OCI-LY1 (cell line): Measurements from ENCODE around the gene LCN12.

Experiments
- H2AFZ ChIP-seq: fragments of 200-600 bp; sonication (generic), shearing (Covaris generic); 2 replicates; pipeline ENCODE4 v1.6.0; 2014; ENCODE audit warnings: antibody characterized with exemption, mild to moderate bottlenecking, low read length
- H3F3A ChIP-seq: fragments of 200-600 bp; sonication (generic), shearing (Covaris generic); 2 replicates; pipeline ENCODE4 v1.6.0; 2014; ENCODE audit warnings: mild to moderate bottlenecking, antibody characterized with exemption, low read length, moderate library complexity; ENCODE audit not compliant: insufficient read depth
- H3K27ac ChIP-seq: fragments of 200-600 bp; sonication (generic); 2 replicates; pipeline ENCODE4 v1.5.1; 2014; ENCODE audit warnings: low read length, mixed run types, mild to moderate bottlenecking, low read depth; ENCODE audit not compliant: poor library complexity, severe bottlenecking
- H3K27me3 ChIP-seq: fragments of 200-600 bp; sonication (generic); 2 replicates; pipeline ENCODE4 v1.6.0; 2014; ENCODE audit warnings: antibody characterized with exemption, mild to moderate bottlenecking, low read length, moderate library complexity; ENCODE audit not compliant: insufficient read depth
- H3K36me3 ChIP-seq: fragments of 200-600 bp; sonication (generic); 2 replicates; pipeline ENCODE4 v1.6.1; 2014; ENCODE audit warnings: mild to moderate bottlenecking, antibody characterized with exemption, low read length, moderate library complexity, mixed read lengths; ENCODE audit not compliant: insufficient read depth
- H3K4me1 ChIP-seq: fragments of 200-600 bp; sonication (generic); 2 replicates; pipeline ENCODE4 v1.5.1; 2014; ENCODE audit warnings: mild to moderate bottlenecking, low read length, moderate library complexity; ENCODE audit not compliant: insufficient read depth, severe bottlenecking
- H3K4me2 ChIP-seq: fragments of 200-600 bp; sonication (generic), shearing (Covaris generic); 2 replicates; pipeline ENCODE4 v1.6.1; 2014; ENCODE audit warnings: low read length
- H3K4me3 ChIP-seq: fragments of 200-600 bp; sonication (generic); 2 replicates; pipeline ENCODE4 v1.5.1; 2014; ENCODE audit warnings: low read length, low read depth, mild to moderate bottlenecking, mixed read lengths; ENCODE audit not compliant: poor library complexity, severe bottlenecking
- H3K79me2 ChIP-seq: fragments of 200-600 bp; shearing (Covaris generic); 2 replicates; pipeline ENCODE4 v1.6.1; 2016; ENCODE audit warnings: mixed run types, low read length, mixed read lengths; ENCODE audit not compliant: insufficient read depth
- H3K9ac ChIP-seq: fragments of 200-600 bp; sonication (generic), shearing (Covaris generic); 2 replicates; pipeline ENCODE4 v1.6.1; 2014; ENCODE audit warnings: mild to moderate bottlenecking, low read length, mixed read lengths
- H3K9me2 ChIP-seq: fragments of 200-600 bp; sonication (generic), shearing (Covaris generic); 2 replicates; pipeline ENCODE4 v1.6.1; 2014; ENCODE audit warnings: low read depth, mild to moderate bottlenecking, low read length, mixed read lengths
- H3K9me3 ChIP-seq: fragments of 200-600 bp; shearing (Covaris generic); 2 replicates; pipeline ENCODE4 v1.6.1; 2014; ENCODE audit warnings: low read length, mixed read lengths
- H4K20me1 ChIP-seq: fragments of 200-600 bp; sonication (generic), shearing (Covaris generic); 2 replicates; pipeline ENCODE4 v1.6.0; 2016; ENCODE audit warnings: mild to moderate bottlenecking, low read length; ENCODE audit not compliant: insufficient read depth
- EZH2 ChIP-seq: fragments of 200-600 bp; sonication (generic), shearing (Covaris generic); IDR thresholded peaks from 2 replicates; pipeline ENCODE4 v1.8.0; 2017; ENCODE audit warnings: borderline replicate concordance, mixed run types, mild to moderate bottlenecking, antibody characterized with exemption, low read length, moderate library complexity, mixed read lengths
- TF ChIP-seq, protein P1 (sequence below): fragments of 200-600 bp; sonication (generic), shearing (Covaris generic); IDR thresholded peaks from 2 replicates; pipeline ENCODE4 v1.5.1; 2017; ENCODE audit warnings: mild to moderate bottlenecking, antibody characterized with exemption, low read length, moderate library complexity, mixed read lengths

The LCN12 gene

DNA sequence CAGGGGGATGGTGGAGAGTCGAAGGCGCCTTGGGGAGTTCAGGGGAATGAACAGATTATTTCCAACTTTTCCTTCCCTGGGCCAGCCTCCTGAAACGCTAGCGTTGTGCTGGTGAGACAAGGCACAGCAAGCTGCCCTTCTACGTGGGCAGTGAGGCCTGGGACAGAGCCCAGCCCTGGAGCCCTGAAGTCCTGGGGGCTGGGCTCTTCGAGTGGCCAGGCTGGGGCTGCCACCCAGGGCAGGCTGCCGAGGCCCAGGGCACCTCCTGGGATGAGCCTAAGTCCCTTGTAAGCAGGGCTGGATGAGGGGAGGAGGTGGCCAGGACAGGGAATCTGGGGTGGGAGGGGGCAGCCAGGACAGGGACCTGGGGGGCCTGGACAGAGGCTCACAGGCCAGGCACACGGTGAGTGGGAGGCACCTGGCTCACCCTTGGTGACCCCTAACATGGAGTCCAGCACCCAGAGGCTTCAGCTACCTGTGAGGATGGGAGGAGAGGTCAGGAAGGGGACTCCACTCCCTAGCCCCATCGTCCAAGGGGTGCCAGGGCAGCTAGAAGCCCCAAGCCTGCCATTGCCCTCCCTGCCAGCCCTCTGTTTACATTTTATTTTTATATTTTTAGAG lies 1.3 kb upstream of the LCN12 start:
- Histone ChIP-seq H3K4me1 (peaks cover 12% of the 10 kb centered on the region), H2AFZ (no peak overlapping the region), H4K20me1 (no peaks in the 10 kb centered on the region), H3K36me3 (no peaks in the 10 kb centered on the region), H3K4me2 (peak overlapping the region; percentile 80), H3K79me2 (no peaks in the 10 kb centered on the region), H3F3A (no peaks in the 10 kb centered on the region), H3K27me3 (peaks cover 8% of the 10 kb centered on the region; the same call in 1 of the 2 replicates), H3K9me3 (no peaks in the 10 kb centered on the region), H3K27ac (no peak overlapping the region), H3K9ac (peak overlapping the region; percentile 76), H3K9me2 (no peaks in the 10 kb centered on the region), H3K4me3 (peak overlapping the region; percentile 57)
- TF ChIP-seq EZH2, result no peak
- TF ChIP-seq, protein P1, sequence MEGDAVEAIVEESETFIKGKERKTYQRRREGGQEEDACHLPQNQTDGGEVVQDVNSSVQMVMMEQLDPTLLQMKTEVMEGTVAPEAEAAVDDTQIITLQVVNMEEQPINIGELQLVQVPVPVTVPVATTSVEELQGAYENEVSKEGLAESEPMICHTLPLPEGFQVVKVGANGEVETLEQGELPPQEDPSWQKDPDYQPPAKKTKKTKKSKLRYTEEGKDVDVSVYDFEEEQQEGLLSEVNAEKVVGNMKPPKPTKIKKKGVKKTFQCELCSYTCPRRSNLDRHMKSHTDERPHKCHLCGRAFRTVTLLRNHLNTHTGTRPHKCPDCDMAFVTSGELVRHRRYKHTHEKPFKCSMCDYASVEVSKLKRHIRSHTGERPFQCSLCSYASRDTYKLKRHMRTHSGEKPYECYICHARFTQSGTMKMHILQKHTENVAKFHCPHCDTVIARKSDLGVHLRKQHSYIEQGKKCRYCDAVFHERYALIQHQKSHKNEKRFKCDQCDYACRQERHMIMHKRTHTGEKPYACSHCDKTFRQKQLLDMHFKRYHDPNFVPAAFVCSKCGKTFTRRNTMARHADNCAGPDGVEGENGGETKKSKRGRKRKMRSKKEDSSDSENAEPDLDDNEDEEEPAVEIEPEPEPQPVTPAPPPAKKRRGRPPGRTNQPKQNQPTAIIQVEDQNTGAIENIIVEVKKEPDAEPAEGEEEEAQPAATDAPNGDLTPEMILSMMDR, result no peak

GRCh38 chr9:136952321-136952850 lies 313 bp downstream of the LCN12 start:
- H3K9me2 ChIP-seq, result no peaks in the 10 kb centered on the region
- H3K27me3 ChIP-seq, result peaks cover 14% of the 10 kb centered on the region; the same call in 1 of the 2 replicates
- H3K27ac ChIP-seq, result no peak overlapping the region
- H3K9ac ChIP-seq, result no peak overlapping the region
- H3K79me2 ChIP-seq, result no peaks in the 10 kb centered on the region
- no peaks in the 10 kb centered on the region for H3K36me3 ChIP-seq
- H3K4me2 ChIP-seq, result no peak overlapping the region
- no peaks in the 10 kb centered on the region for H4K20me1 ChIP-seq
- no peaks in the 10 kb centered on the region for H3K9me3 ChIP-seq
- H2AFZ ChIP-seq, result no peak overlapping the region
- no peak for TF ChIP-seq EZH2
- TF ChIP-seq, protein P1, result no peak
- H3F3A ChIP-seq, result no peaks in the 10 kb centered on the region
- no peak overlapping the region for H3K4me3 ChIP-seq
- peaks cover 12% of the 10 kb centered on the region for H3K4me1 ChIP-seq

GRCh38 chr9:136952876-136953770 lies 1.1 kb downstream of the LCN12 start:
- Histone ChIP-seq H4K20me1 (no peaks in the 10 kb centered on the region), H2AFZ (no peak overlapping the region), H3F3A (no peaks in the 10 kb centered on the region), H3K4me1 (peaks cover 12% of the 10 kb centered on the region), H3K4me2 (no peak overlapping the region), H3K9ac (no peak overlapping the region), H3K9me3 (no peaks in the 10 kb centered on the region), H3K9me2 (no peaks in the 10 kb centered on the region), H3K79me2 (no peaks in the 10 kb centered on the region), H3K36me3 (no peaks in the 10 kb centered on the region), H3K4me3 (no peak overlapping the region), H3K27ac (no peak overlapping the region), H3K27me3 (peaks cover 18% of the 10 kb centered on the region; the same call in 1 of the 2 replicates)
- no peak for TF ChIP-seq EZH2
- TF ChIP-seq, protein P1, result no peak
